CD4-positive, alpha-beta T cell (primary cell): Measurements from ENCODE around the gene UBE2N. TPM values are rescaled to one million over a fixed set of nuclear protein-coding genes. Genes with fewer than 3 reads are reported as not detected.

Experiments used
- ATAC-seq: fragments of 200-7000 bp; cut with Tn5 transposase; one replicate; pipeline ENCODE4 v1.10.0; 2022; ENCODE audit warnings: mild to moderate bottlenecking; ENCODE audit not compliant: poor library complexity
- CTCF ChIA-PET: fragments of 350-600 bp; sonication (Branson Sonifier 250); formaldehyde crosslinking; loops from one replicate; lab custom pipeline; 2021; ENCODE audit warnings: antibody characterized with exemption, inconsistent platforms; lab: Charles Lee
- POLR2A ChIA-PET: fragments of 350-600 bp; sonication (Branson Sonifier 250); formaldehyde crosslinking; loops from one replicate; lab custom pipeline; 2021; ENCODE audit warnings: antibody characterized with exemption, inconsistent platforms; lab: Charles Lee
- DNase-seq, 14 experiments: peaks; one replicate each; pipeline ENCODE4 v3.0.0-alpha.2; 2013 to 2020; ENCODE audit warnings: mixed read lengths in 2 of 14
- H3K27ac ChIP-seq, 2 donors: one replicate each; pipeline versions ENCODE4 v1.5.1 to v1.7.0; 2013; ENCODE audit warnings: low read length in 2 of 2, low read depth in 1 of 2, mild to moderate bottlenecking in 1 of 2
- H3K27me3 ChIP-seq, 2 experiments: 1 replicate in 1 of 2; 2 replicates in 1 of 2; pipeline versions ENCODE4 v1.6.1 to v1.7.0; 2013; ENCODE audit warnings: low read length in 2 of 2, control low read depth in 1 of 2, mild to moderate bottlenecking in 1 of 2, moderate library complexity in 1 of 2; ENCODE audit not compliant: insufficient read depth in 2 of 2, control insufficient read depth in 1 of 2
- H3K36me3 ChIP-seq: one replicate; pipeline ENCODE4 v1.6.1; 2013; ENCODE audit warnings: low read length, control low read depth; ENCODE audit not compliant: insufficient read depth
- H3K4me1 ChIP-seq: one replicate; pipeline ENCODE4 v1.6.1; 2013; ENCODE audit warnings: low read length, control low read depth; ENCODE audit not compliant: insufficient read depth
- H3K4me3 ChIP-seq: one replicate; pipeline ENCODE4 v1.5.1; 2013; ENCODE audit warnings: mild to moderate bottlenecking, low read length, moderate library complexity
- H3K9me3 ChIP-seq, 2 experiments: 1 replicate in 1 of 2; 2 replicates in 1 of 2; pipeline versions ENCODE4 v1.6.1 to v1.7.0; 2013; ENCODE audit warnings: low read length in 2 of 2, mild to moderate bottlenecking in 2 of 2, control low read depth in 1 of 2, moderate library complexity in 1 of 2; ENCODE audit not compliant: control insufficient read depth in 1 of 2, insufficient read depth in 1 of 2
- H3K27ac Mint-ChIP-seq: one replicate; pipeline ENCODE4 v1.8.0; 2020; ENCODE audit warnings: mixed read lengths
- H3K27me3 Mint-ChIP-seq: one replicate; pipeline ENCODE4 v1.8.0; 2021; ENCODE audit warnings: mixed read lengths
- H3K36me3 Mint-ChIP-seq: one replicate; pipeline ENCODE4 v1.8.0; 2021; ENCODE audit warnings: low read depth, mixed read lengths
- H3K4me1 Mint-ChIP-seq: one replicate; pipeline ENCODE4 v1.8.0; 2021; ENCODE audit warnings: low read depth, mixed read lengths
- H3K4me3 Mint-ChIP-seq: one replicate; pipeline ENCODE4 v1.8.0; 2020; ENCODE audit warnings: mild to moderate bottlenecking, mixed read lengths
- H3K9me3 Mint-ChIP-seq: one replicate; pipeline ENCODE4 v1.8.0; 2020; ENCODE audit warnings: mixed read lengths
- CTCF ChIP-seq: fragments of 200-600 bp; IDR thresholded peaks from one replicate; pipeline ENCODE4 v1.8.0; 2022; ENCODE audit warnings: antibody characterized with exemption, mild to moderate bottlenecking
- intact Hi-C, 2 experiments: fragments of 100-400 bp; cut with DNase I in 1 of 2; cut with micrococcal nuclease in 1 of 2; formaldehyde crosslinking; loops; one replicate each; pipeline versions ENCODE4 v1.15.1 to v1.9.0; 2023 to 2025; cut with DNase I, micrococcal nuclease
- total RNA-seq, 174 experiments: library from RNA in 2 of 174; stranded (reverse) in 2 of 174; gene quantifications; one replicate each; pipeline ENCODE4 v1.2.3 and lab custom pipeline; 2021 to 2026

Gene UBE2N
- total RNA-seq, 2 experiments from 2014 or later: 89.8 to 101 TPM

GRCh38 chr12:93370947-93371346 lies 70.8 kb downstream of the UBE2N start:
- Histone ChIP-seq H3K27ac (no peak overlapping the region), H3K36me3 (no peaks in the 10 kb centered on the region), H3K9me3 (no peaks in the 10 kb centered on the region), H3K4me1 (no peaks in the 10 kb centered on the region), H3K27me3 (no peaks in the 10 kb centered on the region), H3K4me3 (no peak overlapping the region)
- ATAC-seq (no peak), DNase-seq (no peak)
- TF ChIP-seq CTCF: no peak
- POLR2A ChIA-PET: no interaction called here
- CTCF ChIA-PET: no interaction called here
- intact Hi-C loops: loop anchor here in 1 of 2 experiments (10.0 kb wide), 1 partner anchor 1084 kb away; the partner anchor contains the start of gene CEP83
- H3K36me3 Mint-ChIP-seq: no peaks in the 10 kb centered on the region
- H3K27me3 Mint-ChIP-seq: no peaks in the 10 kb centered on the region
- H3K4me1 Mint-ChIP-seq: no peaks in the 10 kb centered on the region
- no peaks in the 10 kb centered on the region for H3K9me3 Mint-ChIP-seq
- no peak overlapping the region for H3K4me3 Mint-ChIP-seq
- no peak overlapping the region for H3K27ac Mint-ChIP-seq

GRCh38 chr12:93369505-93369904 lies 72.2 kb downstream of the UBE2N start:
- no peak overlapping the region for H3K27ac Mint-ChIP-seq
- no peak for TF ChIP-seq CTCF
- Histone ChIP-seq H3K27me3 (no peaks in the 10 kb centered on the region), H3K4me3 (no peak overlapping the region), H3K4me1 (peaks cover under 1% of the 10 kb centered on the region), H3K27ac (no peak overlapping the region), H3K9me3 (no peaks in the 10 kb centered on the region), H3K36me3 (no peaks in the 10 kb centered on the region)
- no peaks in the 10 kb centered on the region for H3K27me3 Mint-ChIP-seq
- no peaks in the 10 kb centered on the region for H3K9me3 Mint-ChIP-seq
- ATAC-seq (no peak), DNase-seq (no peak)
- H3K36me3 Mint-ChIP-seq: no peaks in the 10 kb centered on the region
- no peaks in the 10 kb centered on the region for H3K4me1 Mint-ChIP-seq
- no peak overlapping the region for H3K4me3 Mint-ChIP-seq
- CTCF ChIA-PET: no interaction called here
- POLR2A ChIA-PET: no interaction called here
- intact Hi-C loops: no loop called here

GRCh38 chr12:93368766-93369165 lies 73.0 kb downstream of the UBE2N start:
- no peaks in the 10 kb centered on the region for H3K27me3 Mint-ChIP-seq
- no peak overlapping the region for H3K4me3 Mint-ChIP-seq
- TF ChIP-seq CTCF: no peak
- Histone ChIP-seq H3K4me3 (no peak overlapping the region), H3K36me3 (no peaks in the 10 kb centered on the region), H3K4me1 (peaks cover 8% of the 10 kb centered on the region), H3K9me3 (no peaks in the 10 kb centered on the region), H3K27me3 (no peaks in the 10 kb centered on the region), H3K27ac (no peak overlapping the region)
- POLR2A ChIA-PET: no interaction called here
- CTCF ChIA-PET: no interaction called here
- peaks cover 4% of the 10 kb centered on the region for H3K4me1 Mint-ChIP-seq
- DNase-seq (no peak), ATAC-seq (no peak)
- no peaks in the 10 kb centered on the region for H3K9me3 Mint-ChIP-seq
- intact Hi-C loops: no loop called here
- no peaks in the 10 kb centered on the region for H3K36me3 Mint-ChIP-seq
- no peak overlapping the region for H3K27ac Mint-ChIP-seq
